ENCODE measurements around the gene MYPOP. TPM values are rescaled to one million over a fixed set of nuclear protein-coding genes. Genes with fewer than 3 reads are reported as not detected.
A peak's percentile ranks its signal among the peaks of the same experiment; 100 is the strongest.

MYPOP gene
- total and polyA plus RNA-seq, 9 of the 15 experiments (the other 6 are each of a cell fraction or from before 2014, with no cell fraction given), result 0.32 to 7.6 (median 1.6) TPM

GRCh38 chr19:45886427-45887199, 15.8 kb downstream of the MYPOP start (continued):
- TF ChIP-seq ZNF740 (CRISPR knock-in tag; IDR thresholded peaks at IDR 0.05) (peak; percentile 87), ZNF740 (tag; IDR thresholded peaks at IDR 0.05) (peak in 1 of 2 experiments; percentile 40; a peak in 2 of 4 replicates), GTF3C2 (IDR thresholded peaks at IDR 0.05; ENCODE audit: borderline replicate concordance, extremely low read depth, insufficient read length) (no peak), ZBTB26 (CRISPR knock-in tag; IDR thresholded peaks at IDR 0.05) (no peak), PCBP1 (IDR thresholded peaks at IDR 0.05; ENCODE audit: low read depth, low read length, poor library complexity, severe bottlenecking) (no peak), FOSL1 (tag; conservative IDR thresholded peaks at IDR 0.05) (no peak), FOXM1 (IDR thresholded peaks at IDR 0.05; ENCODE audit: low read depth) (peak; percentile 86), FOXM1 (CRISPR knock-in tag; IDR thresholded peaks at IDR 0.05; ENCODE audit: low read depth) (no peak), KLF6 (CRISPR knock-in tag; IDR thresholded peaks at IDR 0.05; ENCODE audit: borderline replicate concordance) (no peak), ZNF551 (CRISPR knock-in tag; IDR thresholded peaks at IDR 0.05) (no peak), ID3 (CRISPR knock-in tag; IDR thresholded peaks at IDR 0.05) (no peak), ID3 (tag; IDR thresholded peaks at IDR 0.05) (no peak), CREM (IDR thresholded peaks at IDR 0.05; ENCODE audit: low read depth) (peak; percentile 97), HMG20A (CRISPR knock-in tag; conservative IDR thresholded peaks at IDR 0.05) (no peak), HLTF (IDR thresholded peaks at IDR 0.05) (no peak), FOXO4 (CRISPR knock-in tag; IDR thresholded peaks at IDR 0.05) (no peak), KHSRP (IDR thresholded peaks at IDR 0.05) (no peak), CBX5 (IDR thresholded peaks at IDR 0.05; ENCODE audit: borderline replicate concordance, low read depth) (no peak), TCF7L2 (IDR thresholded peaks at IDR 0.05; ENCODE audit: low read depth, low read length) (no peak; the same call in 1 of the 2 replicates), RHOXF2B (CRISPR knock-in tag; conservative IDR thresholded peaks at IDR 0.05) (no peak), ZBED1 (IDR thresholded peaks at IDR 0.05) (0 out of 2 replicates have a peak, but pooled peaks have one; percentile 31), ZNF79 (CRISPR knock-in tag; IDR thresholded peaks at IDR 0.05; ENCODE audit: low read depth) (no peak)
